Stimulated activated naive CD8-positive, alpha-beta T cell treated with anti-CD3 and anti-CD28 coated beads, Interleukin-15, amount 100 ng/mL, for 72 hours (primary cell): Measurements from ENCODE around the gene LDAH.

Source experiments
- ATAC-seq: fragments of 150-1000 bp; cut with Tn5 transposase; 2 replicates; pipeline ENCODE4 v1.10.0; 2021; ENCODE audit warnings: mild to moderate bottlenecking, moderate library complexity
- DNase-seq, 2 donors: peaks; one replicate each; pipeline ENCODE4 v3.0.0; 2021 to 2022
- H3K27ac Mint-ChIP-seq, 2 donors: one replicate each; pipeline ENCODE4 v1.8.0; 2022; ENCODE audit warnings: mild to moderate bottlenecking in 2 of 2, mixed read lengths in 2 of 2, moderate library complexity in 2 of 2
- H3K27me3 Mint-ChIP-seq: one replicate; pipeline ENCODE4 v1.8.0; 2022; ENCODE audit warnings: mixed read lengths
- H3K4me1 Mint-ChIP-seq: one replicate; pipeline ENCODE4 v1.8.0; 2022; ENCODE audit warnings: mild to moderate bottlenecking, mixed read lengths
- H3K4me3 Mint-ChIP-seq, 2 donors: one replicate each; pipeline ENCODE4 v1.8.0; 2022; ENCODE audit warnings: mild to moderate bottlenecking in 2 of 2, mixed read lengths in 2 of 2, moderate library complexity in 1 of 2
- H3K9me3 Mint-ChIP-seq, 2 donors: one replicate each; pipeline ENCODE4 v1.8.0; 2022; ENCODE audit warnings: mixed read lengths in 2 of 2

Gene LDAH

DNA sequence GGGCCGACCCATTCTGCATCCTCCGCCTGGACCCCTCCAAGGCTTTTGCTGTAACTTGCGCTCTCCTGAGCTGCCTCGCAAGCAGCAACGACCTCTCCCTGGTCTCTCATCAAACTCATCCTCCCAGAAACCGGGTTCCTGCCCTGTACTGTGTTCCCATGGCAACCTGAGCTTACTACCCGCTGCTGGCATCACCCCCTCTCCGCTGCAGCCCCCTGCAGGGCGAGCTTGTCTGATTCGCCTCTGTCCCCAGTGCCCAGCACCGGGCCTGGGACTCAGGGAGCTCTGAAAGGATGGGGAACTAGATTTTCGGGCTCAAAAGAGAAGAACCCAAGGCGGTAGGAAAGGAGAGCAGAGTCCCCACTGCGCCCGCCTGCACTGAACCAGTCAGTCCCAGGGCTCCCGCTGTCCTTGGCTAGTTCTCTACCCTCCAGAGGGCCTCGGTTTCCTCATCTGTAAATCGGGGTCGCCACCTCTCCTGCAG lies 172.5 kb downstream of the LDAH start:
- Mint-ChIP-seq H3K9me3 (no peaks in the 10 kb centered on the region), H3K27me3 (no peaks in the 10 kb centered on the region), H3K4me1 (peaks cover 34% of the 10 kb centered on the region), H3K27ac (peak overlapping the region; percentile 68 to 89), H3K4me3 (peak overlapping the region; percentile 92 to 93)
- peak; percentile 16 for ATAC-seq
- no peak for DNase-seq

DNA sequence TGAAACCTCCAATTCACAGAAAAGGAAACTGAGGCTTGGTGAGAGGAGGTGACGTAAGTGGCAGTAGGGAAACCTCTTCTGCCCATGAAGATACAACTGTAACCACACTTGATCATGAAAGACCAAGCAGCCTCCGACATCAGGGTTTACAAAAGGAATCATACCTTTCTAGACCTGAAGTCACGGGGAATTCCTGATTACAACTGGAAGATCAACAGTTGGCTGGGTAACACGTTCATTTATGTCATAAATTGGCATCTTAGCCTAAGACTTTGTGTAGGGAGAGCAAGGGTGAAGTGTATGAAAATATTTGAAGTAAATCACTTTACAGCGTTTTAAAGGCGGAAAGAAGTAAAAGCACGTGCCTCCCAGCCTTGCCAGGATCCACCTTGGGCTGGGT lies 172.9 kb downstream of the LDAH start:
- H3K27ac Mint-ChIP-seq, result peak overlapping the region in 1 of 2 donors; percentile 42

GRCh38 chr2:20649576-20649975 lies 173.3 kb downstream of the LDAH start:
- H3K27me3 Mint-ChIP-seq, result no peaks in the 10 kb centered on the region
- peaks cover 34% of the 10 kb centered on the region for H3K4me1 Mint-ChIP-seq
- peak overlapping the region; percentile 92 to 93 for H3K4me3 Mint-ChIP-seq
- no peak for DNase-seq
- H3K9me3 Mint-ChIP-seq, result no peaks in the 10 kb centered on the region
- H3K27ac Mint-ChIP-seq, result no peak overlapping the region
- ATAC-seq, result no peak

More for the DNA sequence above, 172.9 kb downstream of the LDAH start:
- H3K4me3 Mint-ChIP-seq, result peak overlapping the region; percentile 92 to 93
- peaks cover 34% of the 10 kb centered on the region for H3K4me1 Mint-ChIP-seq
- DNase-seq, result no peak
- H3K27me3 Mint-ChIP-seq, result no peaks in the 10 kb centered on the region
- ATAC-seq, result no peak
- no peaks in the 10 kb centered on the region for H3K9me3 Mint-ChIP-seq

DNA sequence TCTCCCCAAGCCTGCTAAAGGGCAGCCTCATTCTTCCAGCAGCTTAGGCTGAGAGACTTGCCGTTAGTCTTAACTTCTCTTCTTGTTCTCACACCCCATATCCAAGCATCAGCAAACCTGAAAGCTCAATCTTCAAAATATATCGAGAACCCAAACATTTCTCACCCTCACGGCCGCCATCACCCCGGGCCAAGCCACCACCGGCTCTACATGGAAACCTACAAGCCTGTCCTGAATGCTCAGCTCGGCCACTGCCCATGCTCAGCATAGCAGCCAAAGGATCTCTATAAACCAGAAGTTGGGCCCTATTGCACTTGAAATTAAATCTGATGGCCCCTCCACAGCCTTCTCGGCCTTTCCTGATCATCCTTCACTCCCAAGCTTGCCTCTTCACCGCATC lies 174.1 kb downstream of the LDAH start:
- H3K27me3 Mint-ChIP-seq, result no peaks in the 10 kb centered on the region
- H3K9me3 Mint-ChIP-seq, result no peaks in the 10 kb centered on the region
- H3K4me1 Mint-ChIP-seq, result peaks cover 34% of the 10 kb centered on the region
- H3K4me3 Mint-ChIP-seq, result no peak overlapping the region
- DNase-seq, result no peak
- no peak for ATAC-seq
- peak overlapping the region in 1 of 2 donors; percentile 52 for H3K27ac Mint-ChIP-seq

GRCh38 chr2:20648206-20648605 lies 174.7 kb downstream of the LDAH start:
- H3K4me1 Mint-ChIP-seq, result peaks cover 34% of the 10 kb centered on the region
- H3K27me3 Mint-ChIP-seq, result no peaks in the 10 kb centered on the region
- no peak overlapping the region for H3K4me3 Mint-ChIP-seq
- no peak for DNase-seq
- H3K27ac Mint-ChIP-seq, result no peak overlapping the region
- H3K9me3 Mint-ChIP-seq, result no peaks in the 10 kb centered on the region
- no peak for ATAC-seq

DNA sequence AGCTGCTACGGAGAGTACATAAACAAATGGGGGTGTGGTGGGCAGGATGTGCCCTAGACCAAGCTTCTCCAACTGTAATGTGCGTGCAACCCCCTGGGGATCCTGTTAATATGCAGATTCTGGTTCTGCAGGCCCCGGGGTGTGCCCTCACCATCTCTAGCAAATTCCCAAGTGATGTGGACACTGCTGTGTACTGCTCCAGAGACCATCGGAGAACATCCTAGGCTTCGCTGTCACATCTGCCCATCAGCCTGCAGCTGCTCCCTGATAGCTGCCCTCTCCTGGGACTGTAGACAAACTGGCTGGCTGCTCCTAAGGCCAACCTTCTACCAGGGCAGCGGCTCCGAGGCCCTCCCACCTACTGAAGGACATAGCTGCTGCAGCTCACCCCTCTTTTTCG lies 175.2 kb downstream of the LDAH start:
- ATAC-seq (no peak), DNase-seq (no peak)
- no peaks in the 10 kb centered on the region for H3K9me3 Mint-ChIP-seq
- H3K4me3 Mint-ChIP-seq, result no peak overlapping the region
- peaks cover 35% of the 10 kb centered on the region for H3K4me1 Mint-ChIP-seq
- H3K27me3 Mint-ChIP-seq, result no peaks in the 10 kb centered on the region
- H3K27ac Mint-ChIP-seq, result no peak overlapping the region

- ATAC-seq, result no peak
- Mint-ChIP-seq H3K4me3 (no peak overlapping the region), H3K4me1 (peaks cover 40% of the 10 kb centered on the region), H3K9me3 (no peaks in the 10 kb centered on the region), H3K27me3 (no peaks in the 10 kb centered on the region), H3K27ac (no peak overlapping the region)
- no peak for DNase-seq
Observed at GRCh38 chr2:20647211-20647610, 175.7 kb downstream of the LDAH start.

- Mint-ChIP-seq H3K27me3 (no peaks in the 10 kb centered on the region), H3K9me3 (no peaks in the 10 kb centered on the region), H3K27ac (no peak overlapping the region), H3K4me3 (no peak overlapping the region), H3K4me1 (peaks cover 40% of the 10 kb centered on the region)
- DNase-seq (no peak), ATAC-seq (no peak)
Observed at GRCh38 chr2:20646446-20646845, 176.5 kb downstream of the LDAH start.

GRCh38 chr2:20645761-20646160 lies 177.1 kb downstream of the LDAH start:
- Mint-ChIP-seq H3K27me3 (no peaks in the 10 kb centered on the region), H3K4me1 (peaks cover 37% of the 10 kb centered on the region), H3K9me3 (no peaks in the 10 kb centered on the region), H3K27ac (no peak overlapping the region), H3K4me3 (no peak overlapping the region)
- DNase-seq, result no peak
- ATAC-seq, result no peak

DNA sequence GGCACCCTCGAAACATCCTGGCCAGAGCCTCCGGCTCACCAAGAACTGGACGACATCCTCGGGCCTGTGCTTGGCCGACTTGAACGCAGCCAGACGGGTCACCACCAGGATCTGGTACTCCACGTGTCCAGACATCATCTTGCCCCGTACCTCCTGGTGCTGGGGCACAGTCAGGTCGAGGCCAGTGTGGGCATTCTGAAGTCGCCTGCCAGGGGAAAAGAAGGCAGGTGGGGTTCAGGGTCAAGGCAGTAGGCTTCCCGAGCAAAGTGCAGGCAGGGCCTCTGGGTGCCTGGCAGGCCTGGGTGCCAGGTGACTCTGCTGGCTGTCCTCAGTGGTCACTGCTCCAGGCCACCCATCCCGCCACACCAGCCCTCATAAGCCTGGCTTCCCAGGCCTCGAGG lies 177.6 kb downstream of the LDAH start:
- no peak overlapping the region for H3K27ac Mint-ChIP-seq
- no peaks in the 10 kb centered on the region for H3K9me3 Mint-ChIP-seq
- peaks cover 34% of the 10 kb centered on the region for H3K4me1 Mint-ChIP-seq
- DNase-seq (no peak), ATAC-seq (no peak)
- no peaks in the 10 kb centered on the region for H3K27me3 Mint-ChIP-seq
- no peak overlapping the region for H3K4me3 Mint-ChIP-seq

DNA sequence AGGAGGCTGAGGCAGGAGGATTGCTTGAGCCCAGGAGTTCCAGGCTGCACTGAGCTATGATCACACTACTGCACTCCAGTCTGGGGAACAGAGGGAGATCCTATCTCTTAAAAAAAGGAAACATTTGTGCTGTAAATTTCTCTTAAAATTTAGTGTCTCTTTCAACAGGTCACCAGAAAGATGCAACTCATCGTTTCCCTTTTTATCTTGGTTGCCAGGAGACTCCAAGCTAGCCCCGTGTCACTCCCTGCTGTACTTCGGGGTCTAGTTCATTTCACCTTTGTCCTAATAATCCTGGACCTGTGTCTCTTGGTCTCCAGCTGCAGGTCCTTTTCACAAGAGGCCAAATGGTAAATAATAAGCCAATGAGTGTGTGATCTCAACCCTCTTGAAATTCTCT lies 179.1 kb downstream of the LDAH start:
- no peaks in the 10 kb centered on the region for H3K9me3 Mint-ChIP-seq
- peaks cover 20% of the 10 kb centered on the region for H3K4me1 Mint-ChIP-seq
- H3K27ac Mint-ChIP-seq, result no peak overlapping the region
- ATAC-seq (no peak), DNase-seq (no peak)
- H3K27me3 Mint-ChIP-seq, result no peaks in the 10 kb centered on the region
- no peak overlapping the region for H3K4me3 Mint-ChIP-seq

- ATAC-seq (no peak), DNase-seq (no peak)
- no peak overlapping the region for H3K27ac Mint-ChIP-seq
- H3K4me1 Mint-ChIP-seq, result peaks cover 13% of the 10 kb centered on the region
- H3K4me3 Mint-ChIP-seq, result no peak overlapping the region
- no peaks in the 10 kb centered on the region for H3K27me3 Mint-ChIP-seq
- no peaks in the 10 kb centered on the region for H3K9me3 Mint-ChIP-seq
Observed at GRCh38 chr2:20643060-20643459, 179.8 kb downstream of the LDAH start.

DNA sequence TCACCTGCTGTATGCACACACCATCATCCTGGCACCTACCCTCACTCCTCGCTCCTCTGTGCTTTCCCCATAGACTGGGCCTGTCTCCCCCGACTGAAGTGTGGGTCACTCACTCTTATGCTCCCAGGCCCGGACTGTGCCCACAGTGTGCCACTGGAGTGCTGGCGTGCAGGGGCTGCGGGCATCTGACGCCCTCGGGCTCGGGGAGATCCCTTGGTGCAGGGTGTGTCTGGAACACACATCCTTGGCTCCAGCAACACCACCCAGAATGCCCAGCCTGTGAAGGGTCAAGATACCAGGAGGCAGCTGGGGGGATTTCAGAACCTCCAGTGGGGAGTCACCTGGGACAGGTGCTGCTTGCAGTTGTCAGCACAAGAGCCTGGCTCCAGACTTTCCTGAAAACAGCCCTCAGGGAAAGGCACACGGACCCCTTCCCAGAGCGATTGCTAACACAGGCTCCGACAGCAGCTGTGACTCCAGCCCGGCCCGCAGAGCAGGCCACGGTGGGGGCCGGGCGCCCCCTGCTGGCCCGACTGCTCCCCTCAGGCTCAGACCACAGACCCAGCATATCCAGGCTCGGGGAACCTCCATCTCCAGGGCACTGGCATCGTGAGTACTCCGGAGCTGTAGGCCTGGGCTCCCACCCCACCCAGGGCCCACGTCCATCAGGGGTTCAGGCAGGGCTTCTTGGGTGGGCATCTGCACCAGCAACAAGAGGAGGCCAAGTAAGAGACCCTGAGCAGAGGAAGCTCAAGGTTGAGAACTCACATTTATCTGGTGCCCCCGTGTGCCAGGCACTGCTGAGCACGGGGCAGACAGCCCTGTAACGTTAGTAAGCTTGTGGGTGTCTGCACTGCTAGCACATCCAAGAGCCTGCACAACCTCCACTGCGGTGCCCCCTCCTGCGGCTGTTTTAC lies 180.6 kb downstream of the LDAH start:
- H3K27me3 Mint-ChIP-seq, result no peaks in the 10 kb centered on the region
- ATAC-seq, result peak; percentile 93
- H3K4me1 Mint-ChIP-seq, result peaks cover 9% of the 10 kb centered on the region
- no peak overlapping the region for H3K4me3 Mint-ChIP-seq
- DNase-seq, result peak; percentile 74 to 76
- H3K9me3 Mint-ChIP-seq, result no peaks in the 10 kb centered on the region
- H3K27ac Mint-ChIP-seq, result peak overlapping the region; percentile 16 to 21

GRCh38 chr2:20641123-20641985 lies 181.5 kb downstream of the LDAH start:
- Mint-ChIP-seq H3K9me3 (no peaks in the 10 kb centered on the region), H3K4me3 (no peak overlapping the region), H3K27me3 (no peaks in the 10 kb centered on the region), H3K4me1 (peaks cover 9% of the 10 kb centered on the region), H3K27ac (no peak overlapping the region)
- ATAC-seq, result no peak
- DNase-seq, result no peak

DNA sequence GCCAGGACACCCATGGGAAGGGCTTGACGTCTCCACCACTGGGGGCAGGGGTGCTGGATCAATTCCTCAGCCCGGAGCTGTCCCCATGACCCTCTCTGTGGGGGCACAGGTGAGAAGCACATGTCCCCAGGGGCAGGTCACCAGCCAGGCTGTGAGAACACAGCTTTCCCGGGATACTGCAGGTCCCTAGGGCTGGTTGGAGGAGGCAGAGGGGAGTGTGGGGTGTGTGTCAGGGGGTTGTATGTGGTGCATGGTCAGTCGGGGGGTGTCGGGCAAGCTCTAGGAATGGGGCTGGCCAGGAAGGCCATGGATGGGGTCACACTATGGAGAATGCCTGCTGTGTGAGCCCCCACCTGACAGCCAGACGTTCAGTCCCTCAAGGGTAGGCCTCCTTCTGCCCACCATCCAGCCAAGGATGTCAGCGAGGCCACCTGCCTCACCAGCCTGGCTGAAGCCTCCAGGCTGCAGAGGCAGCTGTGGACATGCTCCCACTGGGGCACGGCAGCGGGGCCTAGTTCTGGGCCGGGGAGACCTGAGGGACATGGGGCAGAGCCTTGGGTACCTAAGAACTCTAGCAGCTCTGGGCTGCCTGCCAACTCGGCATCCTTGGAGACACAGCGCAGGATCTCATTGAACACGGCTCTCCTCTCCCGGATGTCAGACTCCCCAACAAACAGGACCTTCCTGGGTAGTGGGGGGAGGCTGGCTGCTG lies 182.3 kb downstream of the LDAH start:
- no peaks in the 10 kb centered on the region for H3K9me3 Mint-ChIP-seq
- peaks cover 15% of the 10 kb centered on the region for H3K4me1 Mint-ChIP-seq
- no peak overlapping the region for H3K4me3 Mint-ChIP-seq
- ATAC-seq (no peak), DNase-seq (no peak)
- no peak overlapping the region for H3K27ac Mint-ChIP-seq
- H3K27me3 Mint-ChIP-seq, result no peaks in the 10 kb centered on the region
